SK-N-SH treated with all-trans-retinoic acid at 6 μM for 48 hours (cell line): ENCODE data around the gene SGSM1.

Experiments used
- ISL1 ChIP-seq: fragments of 250-450 bp; sonication (Bioruptor Pico); IDR thresholded peaks from 2 replicates; pipeline ENCODE4 v2.1.2; 2022; ENCODE audit warnings: mild to moderate bottlenecking, moderate library complexity
- RARB ChIP-seq: fragments of 250-450 bp; sonication (Bioruptor Pico); IDR thresholded peaks from 2 replicates; pipeline ENCODE4 v1.8.0; 2021; ENCODE audit warnings: mild to moderate bottlenecking, moderate library complexity
- ZNF565 ChIP-seq: fragments of 450-650 bp; formaldehyde crosslinking; conservative IDR thresholded peaks from 2 replicates; pipeline ENCODE4 v1.5.0; 2020; ENCODE audit warnings: low read depth, mild to moderate bottlenecking, moderate library complexity
- ZNF8 ChIP-seq: fragments of 450-650 bp; formaldehyde crosslinking; IDR thresholded peaks from 2 replicates; pipeline ENCODE4 v1.5.0; 2020; ENCODE audit warnings: mild to moderate bottlenecking, moderate library complexity
- TF ChIP-seq, protein P1 (sequence below): fragments of 250-450 bp; sonication (Bioruptor Pico); IDR thresholded peaks from 2 replicates; pipeline ENCODE4 v1.5.1; 2020; ENCODE audit warnings: low read depth, mild to moderate bottlenecking, moderate library complexity
- TF ChIP-seq, protein P2 (sequence below): fragments of 250-450 bp; sonication (Bioruptor Pico); IDR thresholded peaks from 2 replicates; pipeline ENCODE4 v1.8.0; 2020; ENCODE audit warnings: mild to moderate bottlenecking, moderate library complexity, borderline replicate concordance

DNA sequence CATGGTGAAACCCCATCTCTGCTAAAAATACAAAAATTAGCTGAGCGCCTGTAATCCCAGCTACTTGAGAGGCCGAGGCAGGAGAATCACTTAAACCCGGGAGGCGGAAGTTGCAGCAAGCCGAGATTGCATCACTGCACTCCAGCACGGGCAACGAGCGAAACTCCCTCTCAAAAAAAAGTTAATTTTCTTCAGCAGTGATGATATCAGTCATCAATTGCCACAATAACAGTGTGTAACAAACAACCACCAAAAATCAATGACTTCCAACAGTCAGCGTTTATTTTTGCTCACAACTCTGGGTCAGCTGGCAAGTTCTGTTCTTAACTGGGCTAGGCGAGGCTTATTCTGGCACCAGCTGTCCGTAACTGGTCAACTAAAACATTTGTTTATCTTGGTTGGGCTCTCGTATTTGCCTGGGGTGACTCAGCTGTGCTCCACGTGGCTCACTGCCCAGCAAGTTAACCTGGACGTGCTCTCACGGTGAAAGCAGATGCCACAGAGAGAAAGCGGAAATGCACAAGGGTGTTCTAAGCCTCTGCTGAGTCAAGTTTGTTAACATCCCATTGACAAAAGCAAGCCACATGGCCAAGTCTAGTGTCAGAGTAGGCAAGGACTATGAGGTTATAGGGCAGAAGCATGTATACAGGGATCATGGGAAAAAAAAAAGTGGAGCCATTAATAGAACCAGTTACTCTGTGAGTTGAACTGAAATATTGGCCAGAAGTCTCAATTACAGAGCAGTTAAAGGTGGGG lies 88.4 kb downstream of the SGSM1 start:
- TF ChIP-seq RARB (CRISPR knock-in tag) (no peak), ZNF565 (CRISPR knock-in tag) (no peak), ZNF8 (CRISPR knock-in tag) (no peak), ISL1 (CRISPR knock-in tag) (no peak)
- TF ChIP-seq, protein P1, sequence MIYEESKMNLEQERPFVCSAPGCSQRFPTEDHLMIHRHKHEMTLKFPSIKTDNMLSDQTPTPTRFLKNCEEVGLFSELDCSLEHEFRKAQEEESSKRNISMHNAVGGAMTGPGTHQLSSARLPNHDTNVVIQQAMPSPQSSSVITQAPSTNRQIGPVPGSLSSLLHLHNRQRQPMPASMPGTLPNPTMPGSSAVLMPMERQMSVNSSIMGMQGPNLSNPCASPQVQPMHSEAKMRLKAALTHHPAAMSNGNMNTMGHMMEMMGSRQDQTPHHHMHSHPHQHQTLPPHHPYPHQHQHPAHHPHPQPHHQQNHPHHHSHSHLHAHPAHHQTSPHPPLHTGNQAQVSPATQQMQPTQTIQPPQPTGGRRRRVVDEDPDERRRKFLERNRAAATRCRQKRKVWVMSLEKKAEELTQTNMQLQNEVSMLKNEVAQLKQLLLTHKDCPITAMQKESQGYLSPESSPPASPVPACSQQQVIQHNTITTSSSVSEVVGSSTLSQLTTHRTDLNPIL (CRISPR knock-in tag) = no peak
- TF ChIP-seq, protein P2, sequence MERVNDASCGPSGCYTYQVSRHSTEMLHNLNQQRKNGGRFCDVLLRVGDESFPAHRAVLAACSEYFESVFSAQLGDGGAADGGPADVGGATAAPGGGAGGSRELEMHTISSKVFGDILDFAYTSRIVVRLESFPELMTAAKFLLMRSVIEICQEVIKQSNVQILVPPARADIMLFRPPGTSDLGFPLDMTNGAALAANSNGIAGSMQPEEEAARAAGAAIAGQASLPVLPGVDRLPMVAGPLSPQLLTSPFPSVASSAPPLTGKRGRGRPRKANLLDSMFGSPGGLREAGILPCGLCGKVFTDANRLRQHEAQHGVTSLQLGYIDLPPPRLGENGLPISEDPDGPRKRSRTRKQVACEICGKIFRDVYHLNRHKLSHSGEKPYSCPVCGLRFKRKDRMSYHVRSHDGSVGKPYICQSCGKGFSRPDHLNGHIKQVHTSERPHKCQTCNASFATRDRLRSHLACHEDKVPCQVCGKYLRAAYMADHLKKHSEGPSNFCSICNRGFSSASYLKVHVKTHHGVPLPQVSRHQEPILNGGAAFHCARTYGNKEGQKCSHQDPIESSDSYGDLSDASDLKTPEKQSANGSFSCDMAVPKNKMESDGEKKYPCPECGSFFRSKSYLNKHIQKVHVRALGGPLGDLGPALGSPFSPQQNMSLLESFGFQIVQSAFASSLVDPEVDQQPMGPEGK (CRISPR knock-in tag) = no peak
